Activated CD4-positive, alpha-beta T cell treated with anti-CD3 and anti-CD28 coated beads for 36 hours (primary cell): ENCODE measurements around the gene MX2. TPM values are rescaled to one million over a fixed set of nuclear protein-coding genes. Genes with fewer than 3 reads are reported as not detected.

ENCODE experiments used
- ATAC-seq: fragments of 200-7000 bp; cut with Tn5 transposase; one replicate; pipeline ENCODE4 v1.10.0; 2021; ENCODE audit warnings: mild to moderate bottlenecking, moderate library complexity
- CTCF ChIA-PET: fragments of 350-600 bp; sonication (Branson Sonifier 250); formaldehyde crosslinking; loops from one replicate; lab custom pipeline; 2021; ENCODE audit warnings: antibody characterized with exemption; lab: Charles Lee
- POLR2A ChIA-PET: fragments of 350-600 bp; sonication (Branson Sonifier 250); formaldehyde crosslinking; loops from one replicate; lab custom pipeline; 2021; ENCODE audit warnings: antibody characterized with exemption, inconsistent platforms; lab: Charles Lee
- DNase-seq: peaks from one replicate; pipeline ENCODE4 v3.0.0-alpha.2; 2020
- H3K27ac Mint-ChIP-seq: one replicate; pipeline ENCODE4 v1.8.0; 2021; ENCODE audit warnings: mixed read lengths
- H3K27me3 Mint-ChIP-seq: one replicate; pipeline ENCODE4 v1.8.0; 2021; ENCODE audit warnings: mixed read lengths
- H3K36me3 Mint-ChIP-seq: one replicate; pipeline ENCODE4 v1.8.0; 2021; ENCODE audit warnings: low read depth, mixed read lengths
- H3K4me1 Mint-ChIP-seq: one replicate; pipeline ENCODE4 v1.8.0; 2021; ENCODE audit warnings: mixed read lengths
- H3K4me3 Mint-ChIP-seq: one replicate; pipeline ENCODE4 v1.8.0; 2021; ENCODE audit warnings: mild to moderate bottlenecking, moderate library complexity, mixed read lengths
- H3K9me3 Mint-ChIP-seq: one replicate; pipeline ENCODE4 v1.8.0; 2021; ENCODE audit warnings: low read depth, mixed read lengths
- intact Hi-C, 2 experiments: fragments of 100-400 bp; cut with DNase I in 1 of 2; cut with micrococcal nuclease in 1 of 2; formaldehyde crosslinking; loops; one replicate each; pipeline versions ENCODE4 v1.14.2 to v1.15.1; 2022 to 2024; cut with DNase I, micrococcal nuclease
- total RNA-seq, 2 experiments: library from RNA; stranded (reverse); gene quantifications; one replicate each; pipeline ENCODE4 v1.2.3, GENCODE V29; 2021

Gene MX2
- total RNA-seq, 2 experiments from 2014 or later, result 30.7 to 40.4 TPM

DNA sequence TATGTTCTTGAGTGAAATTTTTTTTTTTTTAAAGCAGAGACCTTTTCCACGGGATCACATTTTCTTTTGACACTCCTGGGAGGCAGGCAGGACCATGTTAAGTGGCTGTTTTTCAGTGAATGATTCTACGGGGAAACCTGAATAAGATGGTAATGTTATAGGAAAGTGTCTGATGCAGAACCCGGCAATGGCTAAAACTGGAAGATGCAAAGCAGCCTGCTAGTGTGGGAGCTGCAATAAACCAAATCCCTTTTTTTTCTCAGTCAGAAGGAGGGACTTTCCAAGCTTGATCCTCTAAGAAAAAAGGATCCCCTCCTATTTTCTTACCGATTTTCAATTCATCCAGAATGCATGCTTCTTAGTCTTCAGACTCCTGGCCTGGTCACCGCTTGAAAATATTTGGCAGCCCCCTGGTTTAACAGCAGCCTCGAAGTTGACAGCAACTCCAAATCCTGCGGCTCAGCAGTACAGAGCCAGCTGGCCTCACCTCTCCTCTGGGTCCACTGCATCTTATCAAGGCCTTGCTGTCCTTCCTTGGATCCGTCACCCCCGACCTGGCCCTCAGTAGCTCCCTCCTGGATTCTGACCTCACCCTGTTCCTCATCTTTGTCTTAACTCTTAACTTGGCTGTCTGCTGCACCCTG lies 5.6 kb downstream of the MX2 start:
- peaks cover 87% of the 10 kb centered on the region for H3K4me1 Mint-ChIP-seq
- CTCF ChIA-PET, result interaction anchor here (0.6 to 1.0 kb wide), 2 partner anchors 10 to 65 kb away, joined by 3 to 5 read pairs; no protein-coding TSS in a partner anchor

DNA sequence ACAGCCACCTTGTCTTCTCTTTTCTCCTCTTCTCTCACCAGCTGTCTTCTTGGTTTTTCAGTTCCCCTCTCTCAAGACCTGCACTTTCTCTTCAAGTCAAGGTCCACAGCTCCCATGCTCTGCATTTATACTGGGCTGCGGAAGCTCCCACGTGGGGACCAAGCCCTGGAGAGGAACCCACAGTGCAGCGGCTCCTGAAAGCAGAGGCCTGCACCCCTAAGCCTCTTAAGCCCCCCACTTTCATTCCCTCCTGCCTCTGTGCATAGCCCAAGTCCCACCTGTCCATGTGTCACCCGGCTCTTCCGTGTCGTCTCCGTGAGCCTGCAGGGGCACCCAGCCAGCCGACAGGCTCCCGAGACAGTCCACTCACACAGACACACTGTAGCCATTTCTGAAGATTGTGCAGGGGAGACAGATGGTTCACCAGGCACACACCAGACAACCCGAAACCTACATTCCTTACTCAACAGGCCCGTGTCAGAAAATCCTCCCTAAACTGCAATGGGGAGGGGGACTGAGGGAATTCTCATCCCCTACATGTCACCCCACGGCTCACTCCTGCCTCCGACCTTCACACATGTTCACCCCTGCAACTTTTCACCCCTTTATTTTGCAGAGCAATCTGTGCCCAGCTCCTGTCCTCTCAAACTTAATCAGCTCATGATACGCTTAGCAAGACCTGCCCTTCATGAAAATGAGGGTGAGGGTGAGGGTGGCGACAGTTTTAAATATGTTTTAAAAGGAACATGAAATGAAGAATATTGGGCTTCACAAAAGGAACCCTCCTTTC lies 6.3 kb downstream of the MX2 start:
- H3K27me3 Mint-ChIP-seq, result no peaks in the 10 kb centered on the region
- no peak for DNase-seq
- H3K36me3 Mint-ChIP-seq, result peaks cover 13% of the 10 kb centered on the region
- H3K4me1 Mint-ChIP-seq, result peaks cover 88% of the 10 kb centered on the region
- intact Hi-C loops, result loop anchor here in 1 of 2 experiments (10.0 kb wide), 1 partner anchor 1037 kb away; the partner anchor contains the start of gene UBASH3A
- peaks cover 2% of the 10 kb centered on the region for H3K9me3 Mint-ChIP-seq
- POLR2A ChIA-PET, result no interaction called here
- peak overlapping the region; percentile 87 for H3K27ac Mint-ChIP-seq
- no peak overlapping the region for H3K4me3 Mint-ChIP-seq
- no peak for ATAC-seq
- CTCF ChIA-PET, result interaction anchor here (0.6 to 1.0 kb wide), 3 partner anchors 11 to 1980 kb away, joined by 3 read pairs; no protein-coding TSS in a partner anchor

More for the DNA sequence above, 5.6 kb downstream of the MX2 start:
- intact Hi-C loops, result loop anchor here in 1 of 2 experiments (10.0 kb wide), 1 partner anchor 1037 kb away; the partner anchor contains the start of gene UBASH3A
- no peak overlapping the region for H3K4me3 Mint-ChIP-seq
- peaks cover 15% of the 10 kb centered on the region for H3K36me3 Mint-ChIP-seq
- no peak for ATAC-seq
- H3K9me3 Mint-ChIP-seq, result peaks cover 2% of the 10 kb centered on the region
- POLR2A ChIA-PET, result no interaction called here
- no peak for DNase-seq
- H3K27me3 Mint-ChIP-seq, result no peaks in the 10 kb centered on the region
- peak overlapping the region; percentile 87 for H3K27ac Mint-ChIP-seq

DNA sequence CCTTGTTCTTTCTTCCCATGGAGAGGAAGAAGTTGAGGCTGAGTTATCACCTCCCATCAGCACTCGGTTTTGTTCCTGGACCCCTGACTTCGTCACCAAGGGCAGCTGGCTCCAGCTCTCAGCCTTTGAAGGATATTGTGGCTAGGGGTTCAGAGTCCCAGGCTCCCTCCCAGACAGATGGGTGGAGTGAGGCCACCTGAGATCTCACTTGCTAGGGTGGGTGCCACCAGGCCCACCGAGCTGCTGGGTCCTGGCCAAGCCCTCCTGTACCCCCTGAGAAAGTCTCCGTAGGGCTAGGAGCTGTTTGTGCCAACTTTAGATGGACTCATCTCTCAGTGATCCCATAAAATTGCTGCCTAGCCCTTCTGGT lies 6.9 kb downstream of the MX2 start:
- DNase-seq, result no peak
- H3K27ac Mint-ChIP-seq, result peak overlapping the region; percentile 87
- no peaks in the 10 kb centered on the region for H3K27me3 Mint-ChIP-seq
- peaks cover 9% of the 10 kb centered on the region for H3K36me3 Mint-ChIP-seq
- ATAC-seq, result no peak
- peaks cover 85% of the 10 kb centered on the region for H3K4me1 Mint-ChIP-seq
- H3K9me3 Mint-ChIP-seq, result peaks cover 2% of the 10 kb centered on the region
- intact Hi-C loops, result loop anchor here in 1 of 2 experiments (10.0 kb wide), 1 partner anchor 1036 kb away; the partner anchor contains the start of gene UBASH3A
- POLR2A ChIA-PET, result no interaction called here
- CTCF ChIA-PET, result no interaction called here
- H3K4me3 Mint-ChIP-seq, result peak overlapping the region; percentile 68

DNA sequence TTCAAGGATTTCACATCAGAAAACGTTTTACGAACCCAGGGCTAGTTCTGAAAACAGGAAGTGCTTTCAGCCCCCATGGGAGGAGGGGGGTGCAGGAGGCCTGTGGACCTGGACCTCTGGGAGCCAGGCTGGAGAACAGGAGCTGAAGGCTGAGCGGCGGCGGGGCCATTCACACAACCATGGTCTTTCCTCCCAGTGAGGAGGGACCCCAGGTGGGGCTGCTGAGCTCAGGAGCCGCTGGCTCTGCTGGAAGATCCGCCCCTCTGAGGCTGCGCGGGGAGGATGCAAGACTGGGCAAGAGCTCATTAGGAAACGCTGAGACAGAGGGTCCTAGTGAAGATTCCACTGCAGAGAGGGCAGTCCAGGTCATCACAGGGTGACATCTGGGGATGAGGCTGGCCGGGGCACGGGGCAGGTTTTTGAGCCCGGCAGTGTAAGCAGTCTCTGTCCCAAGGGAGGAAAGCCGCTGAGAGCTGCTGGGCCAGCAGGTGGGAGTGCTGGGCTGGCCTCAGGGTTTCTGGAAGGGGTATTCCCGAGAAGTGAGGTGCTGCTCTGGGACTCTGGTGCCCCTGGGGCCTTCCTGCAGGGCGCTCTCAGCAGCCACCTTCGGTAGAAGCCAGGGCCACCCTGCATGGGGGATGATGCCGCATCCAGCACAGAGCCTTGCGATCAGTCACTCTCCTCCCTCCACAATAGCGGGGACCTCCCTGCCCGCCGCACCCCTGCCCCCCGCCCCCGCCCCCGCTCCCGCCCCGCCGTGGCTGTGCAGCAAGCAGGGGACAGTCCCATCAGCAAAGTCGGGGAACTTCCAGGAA lies 7.5 kb downstream of the MX2 start:
- intact Hi-C loops, result loop anchor here in 1 of 2 experiments (10.0 kb wide), 1 partner anchor 1035 kb away; the partner anchor contains the start of gene UBASH3A
- Mint-ChIP-seq H3K9me3 (peaks cover 2% of the 10 kb centered on the region), H3K4me3 (peak overlapping the region; percentile 68), H3K27me3 (no peaks in the 10 kb centered on the region), H3K27ac (peak overlapping the region; percentile 87), H3K36me3 (peaks cover 8% of the 10 kb centered on the region), H3K4me1 (peaks cover 79% of the 10 kb centered on the region)
- DNase-seq, result peak; percentile 67
- peak; percentile 77 for ATAC-seq
- ChIA-PET CTCF (interaction anchor here (0.6 to 1.7 kb wide), 3 partner anchors 12 to 86 kb away, joined by 3 to 15 read pairs (median 3); no protein-coding TSS in a partner anchor), POLR2A (interaction anchor here (2.0 kb wide), 1 partner anchor 8 kb away, joined by 8 read pairs; the partner anchor contains the start of gene MX2)

DNA sequence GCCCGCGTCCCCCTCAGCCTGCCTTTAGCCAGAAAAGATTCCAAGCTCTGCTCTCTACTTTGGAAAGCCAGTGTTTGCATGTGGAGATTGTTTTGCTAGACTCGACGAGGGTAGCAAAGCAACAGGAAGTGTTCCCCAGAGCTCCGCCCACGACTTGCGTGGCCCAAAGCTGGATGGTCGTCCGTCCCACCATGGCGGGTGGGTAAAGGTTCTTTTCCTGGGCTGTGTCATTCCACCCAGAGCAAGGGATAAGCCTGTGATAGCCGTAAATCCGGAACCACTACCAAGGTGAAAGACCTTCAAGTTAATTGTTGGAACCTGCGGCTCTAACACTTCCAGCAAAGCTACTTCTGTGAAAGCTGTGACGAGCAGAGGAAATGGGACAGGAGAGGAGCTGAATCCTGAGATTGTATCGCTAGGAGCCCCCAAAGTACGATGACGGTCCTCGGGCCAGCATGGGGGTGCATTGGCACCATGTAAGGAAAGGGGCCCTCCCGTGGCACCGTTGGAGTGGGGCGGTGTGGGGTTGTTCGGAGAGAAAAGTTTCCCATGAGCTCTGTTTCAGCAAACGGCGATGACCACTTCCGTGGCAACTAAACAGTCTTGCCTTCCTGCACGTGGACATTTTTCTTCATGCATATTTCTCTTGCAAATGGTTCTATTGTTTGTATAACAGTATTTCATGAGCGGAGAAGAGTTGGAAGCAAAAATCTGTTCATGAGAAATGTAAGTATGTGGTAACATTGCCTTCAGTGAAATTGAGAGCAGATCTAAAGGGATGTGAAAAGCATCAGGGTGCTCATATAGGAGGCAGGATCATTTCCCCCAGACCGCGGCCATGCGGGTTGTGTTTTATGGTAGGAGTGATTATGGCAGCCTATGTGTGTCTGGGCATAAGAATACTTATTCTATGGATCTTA lies 8.4 kb downstream of the MX2 start:
- DNase-seq (peak; percentile 59), ATAC-seq (peak; percentile 24)
- CTCF ChIA-PET, result interaction anchor here (0.6 to 1.7 kb wide), 4 partner anchors 11 to 87 kb away, joined by 3 to 15 read pairs (median 3); no protein-coding TSS in a partner anchor
- Mint-ChIP-seq H3K9me3 (peaks cover 2% of the 10 kb centered on the region), H3K27me3 (no peaks in the 10 kb centered on the region), H3K4me3 (peak overlapping the region; percentile 68), H3K27ac (peak overlapping the region; percentile 87), H3K36me3 (peaks cover 11% of the 10 kb centered on the region), H3K4me1 (peaks cover 79% of the 10 kb centered on the region)
- intact Hi-C loops, result loop anchor here in 1 of 2 experiments (2.0 to 10.0 kb wide), 2 partner anchors 57 to 1035 kb away; partner anchors contain the start of genes MX1 and UBASH3A
- POLR2A ChIA-PET, result interaction anchor here (0.7 to 2.0 kb wide), 2 partner anchors 9 to 723 kb away, joined by 3 to 8 read pairs; partner anchors contain the start of gene MX2

DNA sequence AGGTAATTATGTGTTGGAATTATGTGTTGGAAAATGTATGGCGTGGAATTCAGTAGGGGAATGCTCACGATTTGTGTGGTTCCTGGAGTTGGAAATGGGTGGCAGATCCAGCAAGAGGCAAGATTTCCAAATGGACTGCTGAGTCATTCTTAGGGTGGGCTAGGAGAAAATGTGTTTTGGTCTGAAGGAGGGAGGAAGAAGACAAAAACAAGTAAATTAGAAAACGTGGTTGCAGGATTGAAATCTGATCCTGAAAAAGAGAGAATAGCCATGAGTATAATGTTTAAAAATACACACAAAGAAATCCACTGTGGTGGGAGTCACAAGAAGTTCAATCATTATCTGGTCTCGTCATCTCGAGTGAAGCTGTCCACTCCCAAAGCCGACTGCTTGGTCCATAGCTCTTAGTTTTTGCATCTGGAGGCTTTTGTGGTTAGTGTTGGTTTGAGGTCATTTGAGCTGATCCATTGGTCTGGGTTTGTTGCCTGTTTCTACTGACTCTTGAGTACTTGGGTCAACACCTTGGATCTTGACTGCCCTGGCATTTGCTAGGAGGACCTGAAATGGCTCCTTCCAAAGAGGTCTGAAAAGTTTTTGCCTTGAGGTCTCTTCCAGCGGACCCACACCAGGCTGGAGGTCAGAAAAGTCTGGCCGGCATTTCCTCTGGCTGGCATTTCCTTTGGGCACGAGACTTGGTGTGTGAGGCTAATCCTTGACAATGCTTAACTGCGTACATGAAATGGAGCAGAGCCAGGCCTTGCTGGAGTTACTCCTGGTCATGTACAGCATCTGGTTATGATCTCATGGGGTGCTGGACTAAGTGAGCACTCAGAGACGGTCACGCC lies 9.2 kb downstream of the MX2 start:
- H3K27ac Mint-ChIP-seq, result peak overlapping the region; percentile 87
- no peak for ATAC-seq
- intact Hi-C loops, result loop anchor here in 1 of 2 experiments (2.0 kb wide), 1 partner anchor 56 kb away; the partner anchor contains the start of gene MX1

DNA sequence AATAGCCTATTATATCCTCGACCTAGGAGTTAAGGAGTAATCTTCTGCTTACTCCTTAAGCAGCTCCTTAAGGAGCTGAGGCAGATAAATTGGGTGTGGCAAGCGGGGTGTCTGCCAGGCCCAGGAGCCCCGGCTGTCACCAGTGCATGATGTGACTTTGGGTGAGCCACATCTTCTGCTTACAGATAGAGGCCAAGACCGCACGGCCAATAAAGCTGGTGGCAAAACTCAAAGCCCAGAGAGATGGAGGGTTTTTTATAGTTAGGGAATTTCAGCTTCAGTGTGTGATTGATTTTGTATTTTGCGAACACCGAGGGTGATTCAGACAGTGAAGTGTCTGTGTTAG lies 9.8 kb downstream of the MX2 start:
- H3K9me3 Mint-ChIP-seq, result no peaks in the 10 kb centered on the region
- H3K4me1 Mint-ChIP-seq, result peaks cover 72% of the 10 kb centered on the region
- intact Hi-C loops, result loop anchor here in 1 of 2 experiments (2.0 kb wide), 1 partner anchor 55 kb away; the partner anchor contains the start of gene MX1
- DNase-seq (no peak), ATAC-seq (no peak)
- no peak overlapping the region for H3K27ac Mint-ChIP-seq
- peak overlapping the region; percentile 68 for H3K4me3 Mint-ChIP-seq
- peaks cover 6% of the 10 kb centered on the region for H3K36me3 Mint-ChIP-seq
- POLR2A ChIA-PET, result interaction anchor here (0.6 to 2.0 kb wide), 2 partner anchors 10 to 51 kb away, joined by 3 to 8 read pairs; partner anchors contain the start of gene MX2
- CTCF ChIA-PET, result interaction anchor here (1.5 to 2.1 kb wide), 2 partner anchors 9 to 88 kb away, joined by 7 to 11 read pairs; no protein-coding TSS in a partner anchor
- H3K27me3 Mint-ChIP-seq, result no peaks in the 10 kb centered on the region

More for the DNA sequence above, 9.2 kb downstream of the MX2 start:
- Mint-ChIP-seq H3K36me3 (peaks cover 5% of the 10 kb centered on the region), H3K9me3 (no peaks in the 10 kb centered on the region), H3K4me3 (peak overlapping the region; percentile 68), H3K4me1 (peaks cover 75% of the 10 kb centered on the region), H3K27me3 (no peaks in the 10 kb centered on the region)
- ChIA-PET CTCF (interaction anchor here (1.7 kb wide), 1 partner anchor 88 kb away, joined by 15 read pairs; no protein-coding TSS in a partner anchor), POLR2A (interaction anchor here (0.6 to 2.0 kb wide), 2 partner anchors 10 to 52 kb away, joined by 3 to 8 read pairs; partner anchors contain the start of gene MX2)
- DNase-seq, result no peak

DNA sequence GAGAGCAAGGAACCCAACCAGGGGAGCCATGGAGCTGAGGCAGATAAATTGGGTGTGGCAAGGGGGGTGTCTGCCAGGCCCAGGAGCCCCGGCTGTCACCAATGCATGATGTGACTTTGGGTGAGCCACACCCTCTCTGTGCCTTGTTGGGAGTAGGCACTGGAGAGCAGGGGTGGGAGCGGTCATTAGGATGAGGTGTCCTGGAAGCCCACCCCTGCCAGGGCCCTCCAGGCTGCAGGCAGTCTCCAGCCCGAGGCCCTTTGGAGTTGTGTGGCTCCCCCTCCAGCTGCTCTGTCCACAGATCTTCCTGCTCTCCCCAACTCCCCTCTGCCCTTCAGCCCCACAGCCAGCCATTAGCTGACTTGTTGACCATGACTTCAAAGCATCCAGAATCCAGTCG lies 11.4 kb downstream of the MX2 start:
- H3K4me3 Mint-ChIP-seq, result no peak overlapping the region
- POLR2A ChIA-PET, result no interaction called here
- CTCF ChIA-PET, result interaction anchor here (1.2 to 2.1 kb wide), 3 partner anchors 10 to 90 kb away, joined by 3 to 11 read pairs (median 7); no protein-coding TSS in a partner anchor
- intact Hi-C loops, result no loop called here
- ATAC-seq, result no peak
- H3K9me3 Mint-ChIP-seq, result no peaks in the 10 kb centered on the region
- H3K27ac Mint-ChIP-seq, result no peak overlapping the region
- no peaks in the 10 kb centered on the region for H3K27me3 Mint-ChIP-seq
- H3K36me3 Mint-ChIP-seq, result peaks cover 16% of the 10 kb centered on the region
- H3K4me1 Mint-ChIP-seq, result peaks cover 57% of the 10 kb centered on the region
- no peak for DNase-seq

DNA sequence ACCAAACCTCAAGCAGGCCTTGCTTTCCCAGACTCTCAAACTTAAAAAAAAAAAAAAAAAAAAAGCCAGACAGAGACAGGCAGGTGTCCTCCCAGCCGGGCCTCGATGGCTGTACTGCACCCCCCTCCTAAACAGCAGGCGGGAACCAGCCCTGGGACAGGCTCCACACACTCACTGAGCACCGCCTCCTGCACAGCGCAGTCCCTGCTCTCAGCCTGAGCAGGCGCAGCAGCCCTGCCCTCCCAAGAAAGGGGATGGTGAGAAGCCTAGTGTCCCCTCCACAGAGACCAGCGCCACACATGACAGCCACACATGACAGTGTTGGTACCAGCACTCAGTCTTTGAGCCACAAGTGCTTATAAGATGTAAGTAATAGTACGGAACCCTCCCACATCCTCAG lies 11.9 kb downstream of the MX2 start:
- Mint-ChIP-seq H3K27ac (no peak overlapping the region), H3K4me3 (no peak overlapping the region), H3K9me3 (no peaks in the 10 kb centered on the region), H3K27me3 (no peaks in the 10 kb centered on the region), H3K36me3 (peaks cover 17% of the 10 kb centered on the region), H3K4me1 (peaks cover 52% of the 10 kb centered on the region)
- ChIA-PET POLR2A (no interaction called here), CTCF (no interaction called here)
- DNase-seq, result no peak
- intact Hi-C loops, result loop anchor here in 1 of 2 experiments (2.0 kb wide), 1 partner anchor 91 kb away; no protein-coding TSS in a partner anchor
- ATAC-seq, result no peak
